H9 (cell line): Measurements from ENCODE around the gene C12orf57. TPM values are rescaled to one million over a fixed set of nuclear protein-coding genes. Genes with fewer than 3 reads are reported as not detected.
A peak's percentile ranks its signal among the peaks of the same experiment; 100 is the strongest.

ENCODE experiments used
- DNase-seq: peaks from one replicate; pipeline ENCODE4 v3.0.0-alpha.2; 2017
- H2AFZ ChIP-seq: one replicate; pipeline ENCODE4 v1.6.1; 2013; ENCODE audit warnings: mild to moderate bottlenecking, low read length, control low read depth, moderate library complexity
- H2AK5ac ChIP-seq: 2 replicates; pipeline ENCODE4 v1.6.1; 2013; ENCODE audit warnings: low read length, control low read depth, mixed read lengths; ENCODE audit not compliant: insufficient read length
- H2BK120ac ChIP-seq: one replicate; pipeline ENCODE4 v1.6.1; 2013; ENCODE audit warnings: low read depth, mild to moderate bottlenecking, low read length, control low read depth, inconsistent platforms; ENCODE audit not compliant: poor library complexity, severe bottlenecking
- H2BK12ac ChIP-seq: 2 replicates; pipeline ENCODE4 v1.6.1; 2013; ENCODE audit warnings: low read length, control low read depth, mixed read lengths, low read depth; ENCODE audit not compliant: insufficient read length
- H2BK15ac ChIP-seq: 2 replicates; pipeline ENCODE4 v1.6.1; 2013; ENCODE audit warnings: low read depth, low read length, control low read depth
- H2BK20ac ChIP-seq: one replicate; pipeline ENCODE4 v1.6.1; 2013; ENCODE audit warnings: low read depth, mild to moderate bottlenecking, low read length, control low read depth, inconsistent platforms; ENCODE audit not compliant: poor library complexity, severe bottlenecking
- H2BK5ac ChIP-seq: 2 replicates; pipeline ENCODE4 v1.6.1; 2013; ENCODE audit warnings: low read length, control low read depth, mixed read lengths; ENCODE audit not compliant: insufficient read length
- H3K14ac ChIP-seq: 2 replicates; pipeline ENCODE4 v1.6.1; 2013; ENCODE audit warnings: low read length, control low read depth; ENCODE audit not compliant: insufficient read depth
- H3K18ac ChIP-seq: 2 replicates; pipeline ENCODE4 v1.6.1; 2013; ENCODE audit warnings: low read depth, mild to moderate bottlenecking, mixed read lengths, low read length, control low read depth; ENCODE audit not compliant: insufficient read length
- H3K23ac ChIP-seq: 2 replicates; pipeline ENCODE4 v1.6.1; 2013; ENCODE audit warnings: low read length, control low read depth, mixed read lengths, low read depth; ENCODE audit not compliant: insufficient read length
- H3K23me2 ChIP-seq: 2 replicates; pipeline ENCODE4 v1.6.1; 2013; ENCODE audit warnings: low read depth, mild to moderate bottlenecking, mixed read lengths, low read length, control low read depth; ENCODE audit not compliant: insufficient read length, poor library complexity, severe bottlenecking
- H3K27ac ChIP-seq: 2 replicates; pipeline ENCODE4 v1.5.1; 2013; ENCODE audit warnings: low read length, control low read depth, mixed read lengths, low read depth; ENCODE audit not compliant: insufficient read length
- H3K27me3 ChIP-seq: 2 replicates; pipeline ENCODE4 v1.6.1; 2013; ENCODE audit warnings: low read length, control low read depth, inconsistent platforms; ENCODE audit not compliant: insufficient read depth
- H3K4ac ChIP-seq: 2 replicates; pipeline ENCODE4 v1.6.1; 2013; ENCODE audit warnings: low read depth, mild to moderate bottlenecking, control low read depth, inconsistent platforms, low read length, moderate library complexity
- H3K4me1 ChIP-seq: 2 replicates; pipeline ENCODE4 v1.6.1; 2013; ENCODE audit warnings: low read length, control low read depth, inconsistent platforms; ENCODE audit not compliant: insufficient read depth
- H3K4me2 ChIP-seq: 2 replicates; pipeline ENCODE4 v1.6.1; 2013; ENCODE audit warnings: low read length, control low read depth, mixed read lengths; ENCODE audit not compliant: insufficient read length, insufficient read depth
- H3K56ac ChIP-seq: 2 replicates; pipeline ENCODE4 v1.6.1; 2013; ENCODE audit warnings: low read depth, mild to moderate bottlenecking, mixed read lengths, low read length, control low read depth; ENCODE audit not compliant: insufficient read length
- H3K79me1 ChIP-seq: 2 replicates; pipeline ENCODE4 v1.6.1; 2013; ENCODE audit warnings: low read depth, mild to moderate bottlenecking, moderate library complexity, low read length, control low read depth, inconsistent platforms; ENCODE audit not compliant: insufficient read depth, poor library complexity, severe bottlenecking
- H3K79me2 ChIP-seq: 2 replicates; pipeline ENCODE4 v1.6.1; 2013; ENCODE audit warnings: low read length, control low read depth, inconsistent platforms; ENCODE audit not compliant: insufficient read depth
- H3K9ac ChIP-seq: 2 replicates; pipeline ENCODE4 v1.6.1; 2013; ENCODE audit warnings: low read length, control low read depth, mixed read lengths; ENCODE audit not compliant: insufficient read length; ENCODE audit errors: extremely low read depth
- H3K9me3 ChIP-seq: one replicate; pipeline ENCODE4 v1.6.1; 2013; ENCODE audit warnings: low read depth, low read length, inconsistent platforms; ENCODE audit not compliant: control insufficient read depth
- H3T11ph ChIP-seq: one replicate; pipeline ENCODE4 v1.6.1; 2013; ENCODE audit warnings: mild to moderate bottlenecking, low read length, control low read depth, inconsistent platforms
- H4K20me1 ChIP-seq: one replicate; pipeline ENCODE4 v1.6.1; 2013; ENCODE audit not compliant: control insufficient read depth, insufficient read length, insufficient read depth
- H4K5ac ChIP-seq: 2 replicates; pipeline ENCODE4 v1.6.1; 2013; ENCODE audit warnings: low read depth, mild to moderate bottlenecking, mixed read lengths, low read length, control low read depth; ENCODE audit not compliant: insufficient read length
- H4K8ac ChIP-seq: replicated peaks from 2 replicates; pipeline ENCODE4 v1.6.1; 2013; ENCODE audit warnings: low read length, control low read depth, mixed read lengths, low read depth; ENCODE audit not compliant: insufficient read length
- H4K91ac ChIP-seq: 2 replicates; pipeline ENCODE4 v1.6.1; 2013; ENCODE audit warnings: low read depth, mild to moderate bottlenecking, moderate library complexity, mixed read lengths, low read length, control low read depth; ENCODE audit not compliant: insufficient read length
- H3K27ac Mint-ChIP-seq, 3 experiments: 2 replicates in 2 of 3; 3 replicates in 1 of 3; pipeline ENCODE4 v1.8.0; 2020 to 2021; ENCODE audit warnings: mixed read lengths in 3 of 3, mild to moderate bottlenecking in 1 of 3, moderate library complexity in 1 of 3
- H3K27me3 Mint-ChIP-seq: 2 replicates; pipeline ENCODE4 v1.8.0; 2021; ENCODE audit warnings: low read depth, mild to moderate bottlenecking, moderate library complexity, mixed read lengths
- H3K36me3 Mint-ChIP-seq, 3 experiments: 2 replicates in 2 of 3; 3 replicates in 1 of 3; pipeline ENCODE4 v1.8.0; 2020 to 2021; ENCODE audit warnings: low read depth in 3 of 3, mixed read lengths in 3 of 3; ENCODE audit not compliant: insufficient read depth in 1 of 3
- H3K4me1 Mint-ChIP-seq, 2 experiments: 2 replicates each; pipeline ENCODE4 v1.8.0; 2020; ENCODE audit warnings: mixed read lengths in 2 of 2
- H3K4me3 Mint-ChIP-seq, 2 experiments: 2 replicates in 1 of 2; 3 replicates in 1 of 2; pipeline ENCODE4 v1.8.0; 2020 to 2021; ENCODE audit warnings: mild to moderate bottlenecking in 2 of 2, mixed read lengths in 2 of 2, moderate library complexity in 1 of 2
- H3K9me3 Mint-ChIP-seq, 2 experiments: 2 replicates in 1 of 2; 3 replicates in 1 of 2; pipeline ENCODE4 v1.8.0; 2020; ENCODE audit warnings: mild to moderate bottlenecking in 2 of 2, mixed read lengths in 2 of 2, moderate library complexity in 1 of 2
- WGBS: extraction: QIAGEN DNeasy Blood & Tissue Kit; methylation state at CpG from one replicate; pipeline ENCODE4 v1.1.7; 2013; ENCODE audit warnings: missing lambda C conversion rate, low lambda C conversion rate, mixed read lengths; ENCODE audit not compliant: insufficient read length; ENCODE audit errors: extremely low coverage; 5-methylcytosine and 5-hydroxymethylcytosine counted together
- total RNA-seq: library from RNA; stranded (reverse); gene quantifications from 2 replicates; pipeline ENCODE4 v1.2.1, GENCODE V29; 2021
- TF ChIP-seq, protein P1 (sequence below): fragments of 200-600 bp; sonication (generic); conservative IDR thresholded peaks from 3 replicates; pipeline ENCODE4 v1.8.0; 2021; ENCODE audit warnings: antibody characterized with exemption, mild to moderate bottlenecking

C12orf57 gene
- total RNA-seq, 1 experiment from 2014 or later, result 195 TPM

- Histone ChIP-seq H3K4me1 (0 out of 2 replicates have a peak, but pooled peaks cover 4% of the 10 kb centered on the region), H3K4me2 (peak overlapping the region; percentile 96), H3K14ac (no peak overlapping the region), H4K8ac (no peak overlapping the region), H3K18ac (no peak overlapping the region), H3K79me2 (no peaks in the 10 kb centered on the region), H2BK120ac (no peak overlapping the region), H3K23ac (no peak overlapping the region), H2BK15ac (no peak overlapping the region), H3T11ph (no peak overlapping the region), H3K9me3 (no peaks in the 10 kb centered on the region), H2BK12ac (no peak overlapping the region), H2AK5ac (no peak overlapping the region), H4K5ac (no peak overlapping the region), H3K56ac (no peak overlapping the region), H4K20me1 (peaks cover 2% of the 10 kb centered on the region), H3K23me2 (peaks cover 16% of the 10 kb centered on the region), H3K4ac (no peak overlapping the region), H3K79me1 (no peaks in the 10 kb centered on the region), H2AFZ (no peak overlapping the region), H4K91ac (no peak overlapping the region), H3K27ac (no peak overlapping the region), H2BK20ac (no peak overlapping the region), H3K9ac (peak overlapping the region; percentile 3), H3K27me3 (no peaks in the 10 kb centered on the region), H2BK5ac (no peak overlapping the region)
- Mint-ChIP-seq H3K27ac (peak overlapping the region; percentile 59 to 94 (median 68); a peak in 5 of 7 replicates), H3K4me1 (peaks cover 39 to 42% of the 10 kb centered on the region in 2 experiments), H3K27me3 (peaks cover 2% of the 10 kb centered on the region; the same call in 1 of the 2 replicates), H3K4me3 (peak overlapping the region; percentile 93 to 94), H3K36me3 (peaks cover 3 to 11% (median 6%) of the 10 kb centered on the region in 3 experiments; a peak in 5 of 7 replicates), H3K9me3 (no peaks in the 10 kb centered on the region; a peak in 1 of 5 replicates)
- WGBS, result no CpG with 5 or more reads among the region's 8 CpGs
- DNase-seq, result no peak
- TF ChIP-seq, protein P1, sequence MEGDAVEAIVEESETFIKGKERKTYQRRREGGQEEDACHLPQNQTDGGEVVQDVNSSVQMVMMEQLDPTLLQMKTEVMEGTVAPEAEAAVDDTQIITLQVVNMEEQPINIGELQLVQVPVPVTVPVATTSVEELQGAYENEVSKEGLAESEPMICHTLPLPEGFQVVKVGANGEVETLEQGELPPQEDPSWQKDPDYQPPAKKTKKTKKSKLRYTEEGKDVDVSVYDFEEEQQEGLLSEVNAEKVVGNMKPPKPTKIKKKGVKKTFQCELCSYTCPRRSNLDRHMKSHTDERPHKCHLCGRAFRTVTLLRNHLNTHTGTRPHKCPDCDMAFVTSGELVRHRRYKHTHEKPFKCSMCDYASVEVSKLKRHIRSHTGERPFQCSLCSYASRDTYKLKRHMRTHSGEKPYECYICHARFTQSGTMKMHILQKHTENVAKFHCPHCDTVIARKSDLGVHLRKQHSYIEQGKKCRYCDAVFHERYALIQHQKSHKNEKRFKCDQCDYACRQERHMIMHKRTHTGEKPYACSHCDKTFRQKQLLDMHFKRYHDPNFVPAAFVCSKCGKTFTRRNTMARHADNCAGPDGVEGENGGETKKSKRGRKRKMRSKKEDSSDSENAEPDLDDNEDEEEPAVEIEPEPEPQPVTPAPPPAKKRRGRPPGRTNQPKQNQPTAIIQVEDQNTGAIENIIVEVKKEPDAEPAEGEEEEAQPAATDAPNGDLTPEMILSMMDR, result no peak
Observed at GRCh38 chr12:6946920-6947374, 3.1 kb downstream of the C12orf57 start.
